ENCODE results near the gene FXR1. TPM values are rescaled to one million over a fixed set of nuclear protein-coding genes. Genes with fewer than 3 reads are reported as not detected.

The FXR1 gene
- total and polyA plus RNA-seq, 2 of the 4 experiments (the other 2 are of a cell fraction): 110 to 182 TPM

Other genes starting within 250 kb of the FXR1 start
- not detected in 2 replicates for gene CCDC39, start 233.2 kb upstream of the FXR1 start, total RNA-seq (2012; rRNA removed)
- not detected in 2 replicates for gene CCDC39, start 233.2 kb upstream of the FXR1 start, polyA plus RNA-seq (2012; rRNA removed)
- 16.0 and 20.8 TPM in 2 replicates for gene DNAJC19, start 77.1 kb downstream of the FXR1 start, total RNA-seq (2012; rRNA removed)
- 37.5 and 39.4 TPM in 2 replicates for gene DNAJC19, start 77.1 kb downstream of the FXR1 start, polyA plus RNA-seq (2012; rRNA removed)